Keratinocyte (primary cell): ENCODE results near the gene FAM120A. TPM values are rescaled to one million over a fixed set of nuclear protein-coding genes. Genes with fewer than 3 reads are reported as not detected.
A peak's percentile ranks its signal among the peaks of the same experiment; 100 is the strongest.

Experiments
- DNase-seq: peaks from one replicate; pipeline ENCODE4 v3.0.0-alpha.2; 2011; ENCODE audit warnings: low read depth, missing footprints, low spot score
- FAIRE-seq: peaks from 2 replicates; lab custom pipeline; 2011; peaks lifted over from hg19 to GRCh38; lab: Jason Lieb, UNC
- H2AFZ ChIP-seq: 2 replicates; pipeline ENCODE4 v1.6.0; 2012; ENCODE audit warnings: low read length, control low read depth, inconsistent platforms; ENCODE audit not compliant: control insufficient read depth
- H3K27ac ChIP-seq: 2 replicates; pipeline ENCODE4 v1.5.1; 2011; ENCODE audit warnings: low read length; ENCODE audit not compliant: control insufficient read depth, insufficient read depth
- H3K27me3 ChIP-seq: 3 replicates; pipeline ENCODE4 v1.6.0; 2011; ENCODE audit warnings: low read length; ENCODE audit not compliant: control insufficient read depth, insufficient read depth; ENCODE audit errors: extremely low read depth
- H3K36me3 ChIP-seq, 2 experiments: 2 replicates in 1 of 2; 3 replicates in 1 of 2; pipeline ENCODE4 v1.5.1; 2011; ENCODE audit warnings: low read length in 2 of 2, mild to moderate bottlenecking in 1 of 2; ENCODE audit not compliant: control insufficient read depth in 2 of 2, insufficient read depth in 2 of 2; ENCODE audit errors: extremely low read depth in 1 of 2
- H3K4me1 ChIP-seq: 3 replicates; pipeline ENCODE4 v1.5.1; 2011; ENCODE audit warnings: low read length; ENCODE audit not compliant: control insufficient read depth, insufficient read depth; ENCODE audit errors: extremely low read depth
- H3K4me2 ChIP-seq: 3 replicates; pipeline ENCODE4 v1.6.0; 2011; ENCODE audit warnings: low read depth, low read length; ENCODE audit not compliant: control insufficient read depth, insufficient read depth; ENCODE audit errors: extremely low read depth
- H3K4me3 ChIP-seq, 3 experiments: fragments of 200-600 bp in 1 of 3; sonication (generic) in 1 of 3; 2 replicates in 2 of 3; 3 replicates in 1 of 3; pipeline ENCODE4 v1.5.1; 2011 to 2016; ENCODE audit warnings: low read length in 3 of 3, mild to moderate bottlenecking in 3 of 3, control low read depth in 2 of 3, inconsistent platforms in 1 of 3, low read depth in 1 of 3, mixed read lengths in 1 of 3, mixed run types in 1 of 3, moderate library complexity in 1 of 3; ENCODE audit not compliant: control insufficient read depth in 2 of 3, insufficient read depth in 2 of 3; ENCODE audit errors: extremely low read depth in 1 of 3
- H3K79me2 ChIP-seq: 2 replicates; pipeline ENCODE4 v1.6.0; 2012; ENCODE audit warnings: low read length; ENCODE audit not compliant: control insufficient read depth, insufficient read depth
- H3K9ac ChIP-seq: 3 replicates; pipeline ENCODE4 v1.6.0; 2011; ENCODE audit warnings: low read length; ENCODE audit not compliant: control insufficient read depth, insufficient read depth; ENCODE audit errors: extremely low read depth
- H3K9me1 ChIP-seq: 3 replicates; pipeline ENCODE4 v1.6.0; 2011; ENCODE audit warnings: low read length; ENCODE audit not compliant: control insufficient read depth, insufficient read depth; ENCODE audit errors: extremely low read depth
- H3K9me3 ChIP-seq: 2 replicates; pipeline ENCODE4 v1.5.1; 2012; ENCODE audit warnings: low read depth, low read length; ENCODE audit not compliant: control insufficient read depth
- H4K20me1 ChIP-seq: 3 replicates; pipeline ENCODE4 v1.6.0; 2011; ENCODE audit warnings: low read length; ENCODE audit not compliant: control insufficient read depth, insufficient read depth; ENCODE audit errors: extremely low read depth
- CTCF ChIP-seq, 3 experiments: IDR thresholded peaks in 1 of 3; conservative IDR thresholded peaks in 1 of 3; optimal IDR thresholded peaks in 1 of 3; 2 replicates in 2 of 3; 3 replicates in 1 of 3; pipeline versions ENCODE3 to v1.5.1; 2011; ENCODE audit warnings: low read length in 3 of 3, mild to moderate bottlenecking in 3 of 3, moderate library complexity in 2 of 3, control low read depth in 1 of 3, inconsistent platforms in 1 of 3; ENCODE audit not compliant: insufficient read depth in 2 of 3; ENCODE audit errors: extremely low read depth in 1 of 3
- EZH2 ChIP-seq: IDR thresholded peaks from one replicate; pipeline ENCODE4 v1.6.1; 2012; ENCODE audit warnings: inconsistent platforms, mild to moderate bottlenecking, low read length, moderate library complexity
- dilution Hi-C: fragments of 300-500 bp; cut with MboI; formaldehyde crosslinking; loops from one replicate; pipeline ENCODE4 v1.7.0; 2020; ENCODE audit warnings: low sequenced_read_pairs; ENCODE audit not compliant: extremely low pct_ligation_motif_present
- polyA plus RNA-seq, 5 experiments: library from polyadenylated mRNA; depleted of rRNA in 3 of 5; stranded (reverse) in 3 of 5; stranded (forward) in 1 of 5; unstranded in 1 of 5; fragments of >200 nt; gene quantifications; 1 replicate in 1 of 5; 2 replicates in 3 of 5; 3 replicates in 1 of 5; pipeline versions ENCODE4 v1.2.1 to v1.2.3, GENCODE V29; 2011 to 2012; ENCODE audit warnings: missing spikeins in 2 of 5, low read depth in 1 of 5, low replicate concordance in 1 of 5

FAM120A gene
- polyA plus RNA-seq, 1 donor (not counting 4 experiments of a cell fraction or from before 2014, with no cell fraction given), result 79.2 TPM

- Histone ChIP-seq H3K4me3 (no peak overlapping the region), H3K27me3 (no peaks in the 10 kb centered on the region), H3K27ac (no peak overlapping the region), H3K9ac (no peak overlapping the region), H3K79me2 (peaks cover 34% of the 10 kb centered on the region), H3K4me2 (no peak overlapping the region), H4K20me1 (peaks cover 2% of the 10 kb centered on the region), H3K36me3 (no peaks in the 10 kb centered on the region), H3K9me3 (no peaks in the 10 kb centered on the region), H3K4me1 (peaks cover 14% of the 10 kb centered on the region), H3K9me1 (no peaks in the 10 kb centered on the region), H2AFZ (no peak overlapping the region)
- TF ChIP-seq EZH2 (no peak), CTCF (optimal IDR thresholded peaks at IDR 0.05 in 1 of 3, IDR thresholded peaks at IDR 0.05 in 1 of 3, conservative IDR thresholded peaks at IDR 0.05 in 1 of 3; ENCODE audit: extremely low read depth in 1 of 3, insufficient read depth in 2 of 3, low read length in 3 of 3) (no peak)
- FAIRE-seq (no peak), DNase-seq (no peak)
- dilution Hi-C loops, result no loop called here
Measured at GRCh38 chr9:93592008-93592642, 140.6 kb downstream of the FAM120A start.

GRCh38 chr9:93592643-93593021 is 141.1 kb downstream of the FAM120A start:
- no peaks in the 10 kb centered on the region for H3K9me1 ChIP-seq
- H3K9ac ChIP-seq, result no peak overlapping the region
- H3K9me3 ChIP-seq, result no peaks in the 10 kb centered on the region
- FAIRE-seq, result no peak
- H3K36me3 ChIP-seq, result no peaks in the 10 kb centered on the region
- no peak overlapping the region for H3K4me2 ChIP-seq
- no peak for DNase-seq
- dilution Hi-C loops, result no loop called here
- TF ChIP-seq CTCF (optimal IDR thresholded peaks at IDR 0.05 in 1 of 3, IDR thresholded peaks at IDR 0.05 in 1 of 3, conservative IDR thresholded peaks at IDR 0.05 in 1 of 3; ENCODE audit: extremely low read depth in 1 of 3, insufficient read depth in 2 of 3, low read length in 3 of 3) (peak; percentile 12 to 36 (median 26)), EZH2 (no peak)
- H4K20me1 ChIP-seq, result peaks cover 2% of the 10 kb centered on the region
- H3K27ac ChIP-seq, result no peak overlapping the region
- peaks cover 14% of the 10 kb centered on the region for H3K4me1 ChIP-seq
- H3K79me2 ChIP-seq, result peaks cover 33% of the 10 kb centered on the region
- H3K4me3 ChIP-seq, result no peak overlapping the region
- no peaks in the 10 kb centered on the region for H3K27me3 ChIP-seq
- no peak overlapping the region for H2AFZ ChIP-seq
